ENCODE measurements around the gene PRIM2.
"Not testable (repeated sequence)": the region's sequence is repeated elsewhere in the genome, so short reads cannot be mapped to it uniquely, and the experiment has no call there.

PRIM2 gene

GRCh38 chr6:57310095-57310816 lies 7.2 kb upstream of the PRIM2 start:
- DNase-seq: not testable (repeated sequence)

GRCh38 chr6:57310817-57311157 lies 6.6 kb upstream of the PRIM2 start:
- no peak for DNase-seq

GRCh38 chr6:57311300-57312003 lies 6.0 kb upstream of the PRIM2 start:
- DNase-seq: not testable (repeated sequence)

GRCh38 chr6:57312004-57312345 lies 5.5 kb upstream of the PRIM2 start:
- no peak for DNase-seq

- DNase-seq: no peak
Observed at GRCh38 chr6:57313009-57313408, 4.4 kb upstream of the PRIM2 start.

- DNase-seq: no peak
Observed at GRCh38 chr6:57313711-57314471, 3.5 kb upstream of the PRIM2 start.

GRCh38 chr6:57315111-57315510 lies 2.3 kb upstream of the PRIM2 start:
- no peak for DNase-seq

- no peak for DNase-seq
Observed at GRCh38 chr6:57315851-57316250, 1.6 kb upstream of the PRIM2 start.

- DNase-seq: peak; percentile 80
Observed at GRCh38 chr6:57316581-57317059, 810 bp upstream of the PRIM2 start.

- no peak for DNase-seq
Observed at GRCh38 chr6:57324538-57324937, 7.1 kb downstream of the PRIM2 start.

- no peak for DNase-seq
Observed at GRCh38 chr6:57327311-57327710, 9.9 kb downstream of the PRIM2 start.

- DNase-seq: no peak
Observed at GRCh38 chr6:57328074-57328473, 10.6 kb downstream of the PRIM2 start.

- DNase-seq: no peak
Observed at GRCh38 chr6:57329933-57330332, 12.5 kb downstream of the PRIM2 start.

GRCh38 chr6:57342148-57342669 lies 24.8 kb downstream of the PRIM2 start:
- no peak for DNase-seq

GRCh38 chr6:57343342-57343741 lies 25.9 kb downstream of the PRIM2 start:
- DNase-seq: not testable (repeated sequence)

- not testable (repeated sequence) for DNase-seq
Observed at GRCh38 chr6:57346715-57347114, 29.3 kb downstream of the PRIM2 start.

- not testable (repeated sequence) for DNase-seq
Observed at GRCh38 chr6:57347597-57347996, 30.2 kb downstream of the PRIM2 start.

GRCh38 chr6:57350443-57350842 lies 33.0 kb downstream of the PRIM2 start:
- DNase-seq: not testable (repeated sequence)

- DNase-seq: not testable (repeated sequence)
Observed at GRCh38 chr6:57352596-57352995, 35.2 kb downstream of the PRIM2 start.

- DNase-seq: not testable (repeated sequence)
Observed at GRCh38 chr6:57358319-57358718, 40.9 kb downstream of the PRIM2 start.

- DNase-seq: not testable (repeated sequence)
Observed at GRCh38 chr6:57359766-57360165, 42.3 kb downstream of the PRIM2 start.

GRCh38 chr6:57362340-57362739 lies 44.9 kb downstream of the PRIM2 start:
- not testable (repeated sequence) for DNase-seq

- DNase-seq: not testable (repeated sequence)
Observed at GRCh38 chr6:57365076-57365583, 47.7 kb downstream of the PRIM2 start.

All from NCI-H2081 treated with DMSO at 0.1 percent for 48 hours (cell line).